HEK293T (cell line): Measurements from ENCODE around the gene RPL31.

Experiments
- BHLHE40 ChIP-seq: fragments of 450-650 bp; IDR thresholded peaks from 2 replicates; pipeline ENCODE4 v1.6.1; 2016; ENCODE audit warnings: mild to moderate bottlenecking, moderate library complexity, borderline replicate concordance
- ELF4 ChIP-seq: fragments of 450-650 bp; IDR thresholded peaks from 2 replicates; pipeline ENCODE4 v1.6.1; 2017; ENCODE audit warnings: antibody characterized with exemption
- FOXA1 ChIP-seq: fragments of 450-650 bp; IDR thresholded peaks from 2 replicates; pipeline ENCODE4 v1.6.1; 2016; ENCODE audit warnings: mild to moderate bottlenecking
- FOXM1 ChIP-seq: fragments of 450-650 bp; IDR thresholded peaks from 2 replicates; pipeline ENCODE4 v1.6.1; 2017; ENCODE audit warnings: mild to moderate bottlenecking, borderline replicate concordance
- L3MBTL2 ChIP-seq: fragments of 450-650 bp; conservative IDR thresholded peaks from 2 replicates; pipeline ENCODE4 v1.6.1; 2016; ENCODE audit warnings: mild to moderate bottlenecking
- LEF1 ChIP-seq: fragments of 450-650 bp; IDR thresholded peaks from 2 replicates; pipeline ENCODE4 v1.6.1; 2017; ENCODE audit warnings: mild to moderate bottlenecking, borderline replicate concordance
- NFRKB ChIP-seq: fragments of 450-650 bp; IDR thresholded peaks from 2 replicates; pipeline ENCODE4 v1.6.1; 2016; ENCODE audit warnings: mild to moderate bottlenecking, moderate library complexity
- PKNOX1 ChIP-seq: fragments of 450-650 bp; IDR thresholded peaks from 2 replicates; pipeline ENCODE4 v1.6.1; 2016
- SP1 ChIP-seq: fragments of 450-650 bp; IDR thresholded peaks from 2 replicates; pipeline ENCODE4 v1.6.1; 2017
- SUZ12 ChIP-seq: fragments of 450-650 bp; IDR thresholded peaks from 2 replicates; pipeline ENCODE4 v1.6.1; 2016; ENCODE audit warnings: mild to moderate bottlenecking
- TARDBP ChIP-seq: fragments of 450-650 bp; IDR thresholded peaks from 2 replicates; pipeline ENCODE4 v1.6.1; 2016

- TF ChIP-seq FOXA1, result no peak
- TF ChIP-seq SP1, result no peak
- TF ChIP-seq BHLHE40, result no peak
- TF ChIP-seq ELF4, result no peak
- TF ChIP-seq NFRKB, result no peak
- TF ChIP-seq L3MBTL2, result no peak
- TF ChIP-seq PKNOX1, result no peak
- no peak for TF ChIP-seq FOXM1
- no peak for TF ChIP-seq SUZ12
- no peak for TF ChIP-seq LEF1
- TF ChIP-seq TARDBP, result no peak
These were observed 30.1 kb downstream of the RPL31 start for GRCh38 chr2:101032084-101032776.
